H9 (cell line): ENCODE data around the gene CBFA2T2. TPM values are rescaled to one million over a fixed set of nuclear protein-coding genes. Genes with fewer than 3 reads are reported as not detected.

Source experiments
- DNase-seq: peaks from one replicate; pipeline ENCODE4 v3.0.0-alpha.2; 2017
- H2AFZ ChIP-seq: one replicate; pipeline ENCODE4 v1.6.1; 2013; ENCODE audit warnings: mild to moderate bottlenecking, low read length, control low read depth, moderate library complexity
- H2AK5ac ChIP-seq: 2 replicates; pipeline ENCODE4 v1.6.1; 2013; ENCODE audit warnings: low read length, control low read depth, mixed read lengths; ENCODE audit not compliant: insufficient read length
- H2BK120ac ChIP-seq: one replicate; pipeline ENCODE4 v1.6.1; 2013; ENCODE audit warnings: low read depth, mild to moderate bottlenecking, low read length, control low read depth, inconsistent platforms; ENCODE audit not compliant: poor library complexity, severe bottlenecking
- H2BK12ac ChIP-seq: 2 replicates; pipeline ENCODE4 v1.6.1; 2013; ENCODE audit warnings: low read length, control low read depth, mixed read lengths, low read depth; ENCODE audit not compliant: insufficient read length
- H2BK15ac ChIP-seq: 2 replicates; pipeline ENCODE4 v1.6.1; 2013; ENCODE audit warnings: low read depth, low read length, control low read depth
- H2BK20ac ChIP-seq: one replicate; pipeline ENCODE4 v1.6.1; 2013; ENCODE audit warnings: low read depth, mild to moderate bottlenecking, low read length, control low read depth, inconsistent platforms; ENCODE audit not compliant: poor library complexity, severe bottlenecking
- H2BK5ac ChIP-seq: 2 replicates; pipeline ENCODE4 v1.6.1; 2013; ENCODE audit warnings: low read length, control low read depth, mixed read lengths; ENCODE audit not compliant: insufficient read length
- H3K14ac ChIP-seq: 2 replicates; pipeline ENCODE4 v1.6.1; 2013; ENCODE audit warnings: low read length, control low read depth; ENCODE audit not compliant: insufficient read depth
- H3K18ac ChIP-seq: 2 replicates; pipeline ENCODE4 v1.6.1; 2013; ENCODE audit warnings: low read depth, mild to moderate bottlenecking, mixed read lengths, low read length, control low read depth; ENCODE audit not compliant: insufficient read length
- H3K23ac ChIP-seq: 2 replicates; pipeline ENCODE4 v1.6.1; 2013; ENCODE audit warnings: low read length, control low read depth, mixed read lengths, low read depth; ENCODE audit not compliant: insufficient read length
- H3K23me2 ChIP-seq: 2 replicates; pipeline ENCODE4 v1.6.1; 2013; ENCODE audit warnings: low read depth, mild to moderate bottlenecking, mixed read lengths, low read length, control low read depth; ENCODE audit not compliant: insufficient read length, poor library complexity, severe bottlenecking
- H3K27ac ChIP-seq: 2 replicates; pipeline ENCODE4 v1.5.1; 2013; ENCODE audit warnings: low read length, control low read depth, mixed read lengths, low read depth; ENCODE audit not compliant: insufficient read length
- H3K27me3 ChIP-seq: 2 replicates; pipeline ENCODE4 v1.6.1; 2013; ENCODE audit warnings: low read length, control low read depth, inconsistent platforms; ENCODE audit not compliant: insufficient read depth
- H3K4ac ChIP-seq: 2 replicates; pipeline ENCODE4 v1.6.1; 2013; ENCODE audit warnings: low read depth, mild to moderate bottlenecking, control low read depth, inconsistent platforms, low read length, moderate library complexity
- H3K4me1 ChIP-seq: 2 replicates; pipeline ENCODE4 v1.6.1; 2013; ENCODE audit warnings: low read length, control low read depth, inconsistent platforms; ENCODE audit not compliant: insufficient read depth
- H3K4me2 ChIP-seq: 2 replicates; pipeline ENCODE4 v1.6.1; 2013; ENCODE audit warnings: low read length, control low read depth, mixed read lengths; ENCODE audit not compliant: insufficient read length, insufficient read depth
- H3K56ac ChIP-seq: 2 replicates; pipeline ENCODE4 v1.6.1; 2013; ENCODE audit warnings: low read depth, mild to moderate bottlenecking, mixed read lengths, low read length, control low read depth; ENCODE audit not compliant: insufficient read length
- H3K79me1 ChIP-seq: 2 replicates; pipeline ENCODE4 v1.6.1; 2013; ENCODE audit warnings: low read depth, mild to moderate bottlenecking, moderate library complexity, low read length, control low read depth, inconsistent platforms; ENCODE audit not compliant: insufficient read depth, poor library complexity, severe bottlenecking
- H3K79me2 ChIP-seq: 2 replicates; pipeline ENCODE4 v1.6.1; 2013; ENCODE audit warnings: low read length, control low read depth, inconsistent platforms; ENCODE audit not compliant: insufficient read depth
- H3K9ac ChIP-seq: 2 replicates; pipeline ENCODE4 v1.6.1; 2013; ENCODE audit warnings: low read length, control low read depth, mixed read lengths; ENCODE audit not compliant: insufficient read length; ENCODE audit errors: extremely low read depth
- H3K9me3 ChIP-seq: one replicate; pipeline ENCODE4 v1.6.1; 2013; ENCODE audit warnings: low read depth, low read length, inconsistent platforms; ENCODE audit not compliant: control insufficient read depth
- H3T11ph ChIP-seq: one replicate; pipeline ENCODE4 v1.6.1; 2013; ENCODE audit warnings: mild to moderate bottlenecking, low read length, control low read depth, inconsistent platforms
- H4K20me1 ChIP-seq: one replicate; pipeline ENCODE4 v1.6.1; 2013; ENCODE audit not compliant: control insufficient read depth, insufficient read length, insufficient read depth
- H4K5ac ChIP-seq: 2 replicates; pipeline ENCODE4 v1.6.1; 2013; ENCODE audit warnings: low read depth, mild to moderate bottlenecking, mixed read lengths, low read length, control low read depth; ENCODE audit not compliant: insufficient read length
- H4K8ac ChIP-seq: replicated peaks from 2 replicates; pipeline ENCODE4 v1.6.1; 2013; ENCODE audit warnings: low read length, control low read depth, mixed read lengths, low read depth; ENCODE audit not compliant: insufficient read length
- H4K91ac ChIP-seq: 2 replicates; pipeline ENCODE4 v1.6.1; 2013; ENCODE audit warnings: low read depth, mild to moderate bottlenecking, moderate library complexity, mixed read lengths, low read length, control low read depth; ENCODE audit not compliant: insufficient read length
- H3K27ac Mint-ChIP-seq, 3 experiments: 2 replicates in 2 of 3; 3 replicates in 1 of 3; pipeline ENCODE4 v1.8.0; 2020 to 2021; ENCODE audit warnings: mixed read lengths in 3 of 3, mild to moderate bottlenecking in 1 of 3, moderate library complexity in 1 of 3
- H3K27me3 Mint-ChIP-seq: 2 replicates; pipeline ENCODE4 v1.8.0; 2021; ENCODE audit warnings: low read depth, mild to moderate bottlenecking, moderate library complexity, mixed read lengths
- H3K36me3 Mint-ChIP-seq, 3 experiments: 2 replicates in 2 of 3; 3 replicates in 1 of 3; pipeline ENCODE4 v1.8.0; 2020 to 2021; ENCODE audit warnings: low read depth in 3 of 3, mixed read lengths in 3 of 3; ENCODE audit not compliant: insufficient read depth in 1 of 3
- H3K4me1 Mint-ChIP-seq, 2 experiments: 2 replicates each; pipeline ENCODE4 v1.8.0; 2020; ENCODE audit warnings: mixed read lengths in 2 of 2
- H3K4me3 Mint-ChIP-seq, 2 experiments: 2 replicates in 1 of 2; 3 replicates in 1 of 2; pipeline ENCODE4 v1.8.0; 2020 to 2021; ENCODE audit warnings: mild to moderate bottlenecking in 2 of 2, mixed read lengths in 2 of 2, moderate library complexity in 1 of 2
- H3K9me3 Mint-ChIP-seq, 2 experiments: 2 replicates in 1 of 2; 3 replicates in 1 of 2; pipeline ENCODE4 v1.8.0; 2020; ENCODE audit warnings: mild to moderate bottlenecking in 2 of 2, mixed read lengths in 2 of 2, moderate library complexity in 1 of 2
- CTCF ChIP-seq: fragments of 200-600 bp; sonication (generic); conservative IDR thresholded peaks from 3 replicates; pipeline ENCODE4 v1.8.0; 2021; ENCODE audit warnings: antibody characterized with exemption, mild to moderate bottlenecking
- WGBS: extraction: QIAGEN DNeasy Blood & Tissue Kit; methylation state at CpG from one replicate; pipeline ENCODE4 v1.1.7; 2013; ENCODE audit warnings: missing lambda C conversion rate, low lambda C conversion rate, mixed read lengths; ENCODE audit not compliant: insufficient read length; ENCODE audit errors: extremely low coverage; 5-methylcytosine and 5-hydroxymethylcytosine counted together
- total RNA-seq: library from RNA; stranded (reverse); gene quantifications from 2 replicates; pipeline ENCODE4 v1.2.1, GENCODE V29; 2021

Gene CBFA2T2
- total RNA-seq, 1 experiment from 2014 or later: 11.2 TPM

DNA sequence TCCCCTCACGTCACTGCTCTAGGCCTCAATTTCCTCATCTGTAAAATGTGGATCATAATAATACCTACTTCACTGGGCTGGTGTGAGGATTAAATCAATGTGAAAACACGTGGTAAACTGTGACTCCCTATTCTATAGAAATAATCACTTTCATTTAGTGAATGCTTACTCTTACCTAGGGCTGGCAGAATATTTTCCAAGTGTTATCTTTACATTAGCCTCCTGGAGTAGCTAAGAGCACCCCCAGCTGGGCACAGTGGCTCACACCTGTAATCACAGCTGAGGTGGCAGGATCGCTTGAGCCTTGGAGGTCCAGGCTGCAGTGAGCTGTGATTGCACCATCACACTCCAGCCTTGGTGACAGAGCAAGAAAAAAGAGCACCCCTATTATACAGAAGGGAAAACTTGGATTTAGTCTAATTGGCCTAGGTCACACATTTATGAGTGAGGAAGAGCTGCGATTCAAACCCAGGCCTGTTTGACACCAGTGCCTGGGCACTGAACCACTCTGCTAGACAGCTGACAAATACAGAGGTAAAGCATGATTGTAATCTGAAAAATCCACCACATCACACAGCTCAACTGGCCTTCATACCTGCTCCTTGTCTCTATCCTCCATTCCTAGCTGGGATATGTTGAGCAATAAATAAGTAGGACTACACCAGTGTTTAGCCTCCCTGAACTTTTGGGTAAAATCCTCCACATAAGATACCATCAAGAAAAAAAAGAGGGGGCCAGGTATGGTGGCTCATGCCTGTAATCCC is 44.9 kb upstream of the CBFA2T2 start:
- Histone ChIP-seq H4K5ac (no peak overlapping the region), H3K79me1 (no peaks in the 10 kb centered on the region), H4K8ac (no peak overlapping the region), H2BK5ac (no peak overlapping the region), H3K9ac (no peak overlapping the region), H3K4ac (no peak overlapping the region), H3K18ac (no peak overlapping the region), H3K56ac (no peak overlapping the region), H3K23ac (no peak overlapping the region), H3T11ph (no peak overlapping the region), H3K9me3 (no peaks in the 10 kb centered on the region), H2BK12ac (no peak overlapping the region), H2BK120ac (no peak overlapping the region), H3K14ac (no peak overlapping the region), H2BK20ac (no peak overlapping the region), H3K23me2 (peaks cover 12% of the 10 kb centered on the region), H3K4me2 (peak overlapping the region; percentile 84), H2BK15ac (no peak overlapping the region), H2AK5ac (no peak overlapping the region), H3K4me1 (no peaks in the 10 kb centered on the region), H4K91ac (no peak overlapping the region), H3K27me3 (peaks cover 12% of the 10 kb centered on the region; the same call in 1 of the 2 replicates), H3K79me2 (no peaks in the 10 kb centered on the region), H3K27ac (no peak overlapping the region), H4K20me1 (peaks cover 2% of the 10 kb centered on the region), H2AFZ (no peak overlapping the region)
- WGBS: no CpG with 5 or more reads among the region's 4 CpGs
- peak; percentile 49 for DNase-seq
- peaks cover 12 to 19% of the 10 kb centered on the region in 2 experiments for H3K4me1 Mint-ChIP-seq
- H3K36me3 Mint-ChIP-seq: peaks cover 1 to 6% (median 2%) of the 10 kb centered on the region in 3 experiments; a peak in 4 of 7 replicates
- peaks cover 2 to 9% of the 10 kb centered on the region in 2 experiments; a peak in 3 of 5 replicates for H3K9me3 Mint-ChIP-seq
- TF ChIP-seq CTCF: peak; percentile 46; the same call in 2 of the 3 replicates
- peaks cover 41% of the 10 kb centered on the region for H3K27me3 Mint-ChIP-seq
- peak overlapping the region in 1 of 3 experiments; percentile 82; a peak in 2 of 7 replicates for H3K27ac Mint-ChIP-seq
- H3K4me3 Mint-ChIP-seq: peak overlapping the region; percentile 81 to 87
